ENCODE measurements around the gene CPZ. TPM values are rescaled to one million over a fixed set of nuclear protein-coding genes. Genes with fewer than 3 reads are reported as not detected.

The CPZ gene
- total RNA-seq, 1 experiment from 2014 or later, result not detected

- TF ChIP-seq, protein P1, sequence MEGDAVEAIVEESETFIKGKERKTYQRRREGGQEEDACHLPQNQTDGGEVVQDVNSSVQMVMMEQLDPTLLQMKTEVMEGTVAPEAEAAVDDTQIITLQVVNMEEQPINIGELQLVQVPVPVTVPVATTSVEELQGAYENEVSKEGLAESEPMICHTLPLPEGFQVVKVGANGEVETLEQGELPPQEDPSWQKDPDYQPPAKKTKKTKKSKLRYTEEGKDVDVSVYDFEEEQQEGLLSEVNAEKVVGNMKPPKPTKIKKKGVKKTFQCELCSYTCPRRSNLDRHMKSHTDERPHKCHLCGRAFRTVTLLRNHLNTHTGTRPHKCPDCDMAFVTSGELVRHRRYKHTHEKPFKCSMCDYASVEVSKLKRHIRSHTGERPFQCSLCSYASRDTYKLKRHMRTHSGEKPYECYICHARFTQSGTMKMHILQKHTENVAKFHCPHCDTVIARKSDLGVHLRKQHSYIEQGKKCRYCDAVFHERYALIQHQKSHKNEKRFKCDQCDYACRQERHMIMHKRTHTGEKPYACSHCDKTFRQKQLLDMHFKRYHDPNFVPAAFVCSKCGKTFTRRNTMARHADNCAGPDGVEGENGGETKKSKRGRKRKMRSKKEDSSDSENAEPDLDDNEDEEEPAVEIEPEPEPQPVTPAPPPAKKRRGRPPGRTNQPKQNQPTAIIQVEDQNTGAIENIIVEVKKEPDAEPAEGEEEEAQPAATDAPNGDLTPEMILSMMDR (IDR thresholded peaks at IDR 0.05; ENCODE audit: unreplicated experiment), result no peak
- Mint-ChIP-seq H3K4me3 (ENCODE audit: low read depth, unreplicated experiment) (no peak overlapping the region), H3K4me1 (ENCODE audit: low read depth, unreplicated experiment) (no peaks in the 10 kb centered on the region), H3K27ac (ENCODE audit: unreplicated experiment) (no peak overlapping the region), H3K36me3 (ENCODE audit: insufficient read depth, unreplicated experiment) (peaks cover 9% of the 10 kb centered on the region), H3K27me3 (ENCODE audit: unreplicated experiment) (peaks cover 85% of the 10 kb centered on the region), H3K9me3 (ENCODE audit: low read depth, unreplicated experiment) (no peaks in the 10 kb centered on the region)
- BruUV-seq (replicated peaks), result no TSS peak
- no peak for DNase-seq
- CTCF ChIA-PET, result no interaction called here
- intact Hi-C loops (cut with micrococcal nuclease; ENCODE audit: unreplicated experiment), result loop anchor here (10.0 kb wide), 1 partner anchor 399 kb away; no protein-coding TSS in a partner anchor
Observed at GRCh38 chr4:8583655-8584025, 8.9 kb upstream of the CPZ start.

GRCh38 chr4:8585186-8585585, 7.4 kb upstream of the CPZ start:
- DNase-seq, result no peak
- no TSS peak for BruUV-seq (replicated peaks)
- CTCF ChIA-PET, result no interaction called here
- Mint-ChIP-seq H3K4me1 (ENCODE audit: low read depth, unreplicated experiment) (no peaks in the 10 kb centered on the region), H3K4me3 (ENCODE audit: low read depth, unreplicated experiment) (no peak overlapping the region), H3K27me3 (ENCODE audit: unreplicated experiment) (peaks cover 74% of the 10 kb centered on the region), H3K27ac (ENCODE audit: unreplicated experiment) (no peak overlapping the region), H3K36me3 (ENCODE audit: insufficient read depth, unreplicated experiment) (peaks cover 9% of the 10 kb centered on the region), H3K9me3 (ENCODE audit: low read depth, unreplicated experiment) (no peaks in the 10 kb centered on the region)
- TF ChIP-seq, protein P1 (IDR thresholded peaks at IDR 0.05; ENCODE audit: unreplicated experiment), result peak; percentile 30
- intact Hi-C loops (cut with micrococcal nuclease; ENCODE audit: unreplicated experiment), result loop anchor here (10.0 kb wide), 1 partner anchor 400 kb away; no protein-coding TSS in a partner anchor

GRCh38 chr4:8585721-8586212, 6.8 kb upstream of the CPZ start:
- H3K4me1 Mint-ChIP-seq (ENCODE audit: low read depth, unreplicated experiment), result no peaks in the 10 kb centered on the region
- H3K27ac Mint-ChIP-seq (ENCODE audit: unreplicated experiment), result no peak overlapping the region
- H3K27me3 Mint-ChIP-seq (ENCODE audit: unreplicated experiment), result peaks cover 74% of the 10 kb centered on the region
- no peak overlapping the region for H3K4me3 Mint-ChIP-seq (ENCODE audit: low read depth, unreplicated experiment)
- intact Hi-C loops (cut with micrococcal nuclease; ENCODE audit: unreplicated experiment), result loop anchor here (2.0 to 10.0 kb wide), 2 partner anchors 117 to 401 kb away; no protein-coding TSS in a partner anchor
- no peak for DNase-seq
- CTCF ChIA-PET, result interaction anchor here (1.3 kb wide), 1 partner anchor 344 kb away, joined by 3 read pairs; no protein-coding TSS in a partner anchor
- H3K9me3 Mint-ChIP-seq (ENCODE audit: low read depth, unreplicated experiment), result no peaks in the 10 kb centered on the region
- peaks cover 7% of the 10 kb centered on the region for H3K36me3 Mint-ChIP-seq (ENCODE audit: insufficient read depth, unreplicated experiment)
- no TSS peak for BruUV-seq (replicated peaks)
- TF ChIP-seq, protein P1 (IDR thresholded peaks at IDR 0.05; ENCODE audit: unreplicated experiment), result no peak

- Mint-ChIP-seq H3K9me3 (ENCODE audit: low read depth, unreplicated experiment) (no peaks in the 10 kb centered on the region), H3K4me3 (ENCODE audit: low read depth, unreplicated experiment) (no peak overlapping the region), H3K4me1 (ENCODE audit: low read depth, unreplicated experiment) (no peaks in the 10 kb centered on the region), H3K27ac (ENCODE audit: unreplicated experiment) (no peak overlapping the region), H3K36me3 (ENCODE audit: insufficient read depth, unreplicated experiment) (peaks cover 3% of the 10 kb centered on the region), H3K27me3 (ENCODE audit: unreplicated experiment) (peaks cover 77% of the 10 kb centered on the region)
- TF ChIP-seq, protein P1 (IDR thresholded peaks at IDR 0.05; ENCODE audit: unreplicated experiment), result no peak
- DNase-seq, result no peak
- CTCF ChIA-PET, result interaction anchor here (1.0 to 1.3 kb wide), 2 partner anchors 319 to 344 kb away, joined by 3 read pairs; no protein-coding TSS in a partner anchor
- intact Hi-C loops (cut with micrococcal nuclease; ENCODE audit: unreplicated experiment), result loop anchor here (2.0 to 10.0 kb wide), 2 partner anchors 117 to 401 kb away; no protein-coding TSS in a partner anchor
- no TSS peak for BruUV-seq (replicated peaks)
Observed at GRCh38 chr4:8586246-8586645, 6.3 kb upstream of the CPZ start.

All from Calu3 (cell line).